SKM-1 (cell line): ENCODE results near the gene RAB11FIP4.

Experiments
- DNase-seq: peaks from one replicate; lab custom pipeline; 2025; ENCODE audit not compliant: unreplicated experiment; lab: John Stamatoyannopoulos, UW

Gene RAB11FIP4

GRCh38 chr17:31564883-31565301, 173.4 kb downstream of the RAB11FIP4 start:
- DNase-seq, result no peak

DNA sequence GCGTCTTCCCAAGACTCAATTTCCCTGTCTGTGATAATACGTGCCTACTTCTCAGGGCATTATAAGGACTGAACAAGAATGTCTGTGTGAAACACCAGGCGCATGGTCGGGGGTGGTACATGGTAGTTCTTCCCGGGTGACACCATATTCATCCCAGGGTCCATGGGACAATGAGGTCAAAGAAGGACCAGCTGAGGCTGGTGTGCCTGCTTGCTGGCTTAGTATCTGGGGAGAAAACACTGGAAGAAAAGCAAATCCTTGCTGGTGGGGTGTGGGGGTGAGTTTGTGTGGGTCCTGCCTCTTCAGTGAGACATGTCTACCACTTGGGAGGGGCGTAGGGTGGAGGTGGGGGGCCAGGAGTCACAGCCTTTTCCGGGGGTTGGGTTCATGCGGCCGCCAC, 174.2 kb downstream of the RAB11FIP4 start:
- no peak for DNase-seq

- no peak for DNase-seq
Measured at GRCh38 chr17:31566247-31566991, 174.9 kb downstream of the RAB11FIP4 start.

DNA sequence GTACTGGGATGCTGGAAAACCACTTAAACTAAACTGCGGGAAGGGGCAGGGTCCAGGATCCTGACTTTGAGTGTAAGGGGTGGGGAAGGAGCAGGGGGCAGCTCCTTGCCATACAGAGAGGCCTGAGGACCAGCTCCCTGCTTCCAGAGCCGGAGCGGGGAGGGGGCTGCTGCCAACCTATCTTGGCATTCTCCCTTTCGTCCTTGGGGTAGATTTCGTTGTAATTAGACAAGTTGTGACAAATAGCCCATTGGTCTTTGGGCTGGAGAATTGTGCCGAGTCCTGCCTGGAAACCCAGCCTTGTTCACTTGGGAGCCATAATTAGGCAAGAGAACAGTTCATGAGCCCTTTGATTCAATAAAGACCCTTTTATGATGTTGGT, 175.5 kb downstream of the RAB11FIP4 start:
- DNase-seq, result no peak

GRCh38 chr17:31568121-31568520, 176.6 kb downstream of the RAB11FIP4 start:
- no peak for DNase-seq

GRCh38 chr17:31568539-31568938, 177.1 kb downstream of the RAB11FIP4 start:
- DNase-seq, result no peak

GRCh38 chr17:31570231-31570630, 178.8 kb downstream of the RAB11FIP4 start:
- DNase-seq, result no peak

DNA sequence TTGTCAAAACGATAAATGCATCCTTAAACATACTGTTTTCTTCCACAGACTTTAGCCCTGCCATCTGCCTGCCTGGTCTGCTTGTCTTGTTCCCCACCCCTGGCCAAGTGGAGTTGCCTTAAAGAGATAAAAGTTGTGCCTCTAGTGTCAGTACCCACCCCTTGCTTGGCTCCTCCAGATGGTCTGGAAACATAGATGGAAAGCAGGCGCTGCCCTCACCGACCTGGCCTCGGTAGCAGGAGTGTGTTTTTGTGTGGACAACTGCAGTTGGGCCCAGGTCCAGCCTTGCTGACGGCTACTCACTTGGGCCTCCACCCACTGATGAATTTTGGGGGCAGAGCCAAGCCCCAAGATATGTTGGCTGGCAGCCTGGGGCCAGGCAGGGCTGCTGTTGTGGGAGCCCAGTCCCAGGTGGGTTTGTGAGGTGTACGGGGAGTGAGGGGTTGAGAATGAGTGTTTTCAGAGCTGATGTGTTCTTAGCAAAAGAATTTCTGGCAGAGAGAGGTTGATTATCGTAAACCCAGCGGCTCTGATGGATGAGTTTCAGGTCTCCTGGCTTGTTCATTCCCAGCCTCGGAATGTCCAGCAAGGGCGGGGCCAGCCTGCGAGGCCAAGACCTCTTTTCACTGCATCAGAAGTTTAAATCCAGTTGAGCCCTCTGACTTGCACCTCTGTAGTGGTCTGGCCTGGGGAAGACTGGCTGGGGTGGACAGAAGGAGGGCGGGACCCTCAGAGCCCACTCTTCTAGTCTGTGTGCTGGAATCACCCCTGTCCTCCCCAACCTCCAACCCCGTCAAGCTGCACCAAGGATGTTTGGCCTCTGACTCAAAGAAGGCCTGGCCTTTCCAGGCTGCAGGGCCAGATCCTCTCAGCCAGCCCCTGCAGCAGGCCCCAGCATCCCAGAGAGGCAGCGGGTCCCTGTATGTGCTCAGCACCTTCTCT, 179.7 kb downstream of the RAB11FIP4 start:
- no peak for DNase-seq

- no peak for DNase-seq
Measured at GRCh38 chr17:31572341-31572740, 180.9 kb downstream of the RAB11FIP4 start.

GRCh38 chr17:31573047-31573446, 181.6 kb downstream of the RAB11FIP4 start:
- DNase-seq, result no peak

GRCh38 chr17:31573861-31574260, 182.4 kb downstream of the RAB11FIP4 start:
- no peak for DNase-seq

- DNase-seq, result no peak
Measured at GRCh38 chr17:31574458-31574857, 183.0 kb downstream of the RAB11FIP4 start.

GRCh38 chr17:31575043-31575442, 183.6 kb downstream of the RAB11FIP4 start:
- DNase-seq, result no peak

GRCh38 chr17:31579265-31579664, 187.8 kb downstream of the RAB11FIP4 start:
- no peak for DNase-seq

- peak; percentile 17 for DNase-seq
Measured at GRCh38 chr17:31580316-31580705, 188.8 kb downstream of the RAB11FIP4 start.

DNA sequence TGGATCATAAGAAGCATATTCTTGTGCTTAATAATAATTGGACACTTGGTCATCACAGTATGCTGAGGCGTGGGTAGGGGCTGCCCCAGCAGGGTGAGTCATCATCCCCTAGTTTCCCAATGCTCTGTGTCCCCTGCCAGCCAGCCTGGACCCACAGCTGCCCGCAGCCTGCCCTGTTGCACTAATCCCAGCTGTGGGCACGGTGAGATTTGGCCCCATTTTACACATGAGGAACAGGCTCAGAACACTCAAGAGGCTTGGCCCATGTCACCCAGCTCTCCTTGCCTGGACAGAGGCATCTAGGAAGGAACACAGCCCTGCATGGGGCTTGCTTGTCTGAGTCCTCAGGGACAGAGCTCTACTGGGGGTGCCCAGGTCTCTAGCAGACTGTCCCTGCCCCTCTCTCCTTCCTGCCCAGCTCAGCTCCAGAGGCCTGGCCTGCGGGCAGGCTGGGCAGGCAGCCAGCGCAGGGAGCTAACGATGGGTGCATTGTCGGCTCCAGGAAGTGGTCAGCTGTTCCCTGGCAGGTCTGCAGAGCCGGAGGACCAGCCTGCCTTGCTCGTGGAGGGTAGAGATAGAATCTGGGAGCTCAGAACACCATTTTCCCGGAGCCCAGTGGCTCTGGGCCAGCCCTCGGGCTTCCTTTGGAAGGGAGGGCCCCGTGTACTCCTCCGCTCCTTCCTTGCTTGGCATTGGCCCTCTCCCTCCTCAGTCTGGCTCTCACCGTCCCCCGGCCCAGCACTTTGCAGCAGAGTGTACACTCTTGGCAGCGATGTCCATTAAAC, 189.4 kb downstream of the RAB11FIP4 start:
- no peak for DNase-seq

GRCh38 chr17:31581491-31581890, 190.0 kb downstream of the RAB11FIP4 start:
- DNase-seq, result no peak

GRCh38 chr17:31582151-31582907, 190.9 kb downstream of the RAB11FIP4 start:
- no peak for DNase-seq

DNA sequence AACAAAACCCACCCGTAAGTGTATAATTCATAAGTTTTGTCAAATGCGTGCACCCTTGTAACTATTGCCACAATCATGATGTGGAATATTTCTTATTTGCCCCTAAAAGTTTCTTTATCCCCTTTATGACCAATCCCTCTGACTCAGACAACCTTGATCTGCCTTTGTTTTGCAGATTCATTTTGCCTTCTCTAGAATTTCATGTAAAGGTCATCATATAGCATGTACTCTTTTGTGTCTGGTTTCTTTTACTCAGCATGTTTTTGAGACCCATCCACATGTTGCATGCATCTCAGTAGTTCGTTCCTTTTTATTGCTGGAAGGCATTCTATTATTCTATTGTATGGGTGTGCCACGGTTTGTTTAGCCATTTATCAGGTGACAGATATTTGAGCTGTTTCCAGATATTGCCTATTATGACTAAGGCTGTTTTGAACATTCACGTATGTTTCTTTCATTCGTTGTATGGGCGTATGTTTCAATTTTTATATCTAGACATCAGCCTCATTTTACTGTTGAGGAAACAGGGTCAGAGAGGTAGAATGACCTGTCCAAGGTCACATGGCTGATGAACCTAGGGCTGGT, 192.4 kb downstream of the RAB11FIP4 start:
- DNase-seq, result no peak
